NCI-H187 treated with DMSO at 0.1 percent for 48 hours (cell line): ENCODE results near the gene SORD.
A peak's percentile ranks its signal among the peaks of the same experiment; 100 is the strongest.
"Not testable (repeated sequence)": the region's sequence is repeated elsewhere in the genome, so short reads cannot be mapped to it uniquely, and the experiment has no call there.

ENCODE experiments used
- DNase-seq: peaks from one replicate; lab custom pipeline; 2025; lab: John Stamatoyannopoulos, UW

SORD gene

GRCh38 chr15:45024649-45025048 lies 1.7 kb downstream of the SORD start:
- DNase-seq: not testable (repeated sequence)

DNA sequence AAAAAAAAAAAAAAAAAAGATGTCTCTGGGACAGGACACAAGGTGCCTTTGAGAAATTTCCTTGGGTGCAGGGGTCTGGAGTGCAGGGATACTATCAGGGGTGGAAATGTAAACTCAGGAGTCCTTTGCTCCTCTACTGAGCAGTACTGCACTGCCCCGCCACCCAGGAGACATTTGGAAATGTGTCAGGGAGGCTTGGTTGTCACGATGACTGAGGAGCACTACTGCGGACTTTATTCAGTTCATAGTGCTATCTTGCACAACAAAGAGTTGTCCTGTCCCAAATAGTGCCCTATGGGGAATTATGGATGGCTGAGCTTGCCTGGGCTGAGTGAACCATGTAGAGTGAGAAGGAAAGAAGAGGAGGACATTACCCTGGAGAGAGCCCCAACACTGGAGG lies 2.6 kb downstream of the SORD start:
- not testable (repeated sequence) for DNase-seq

GRCh38 chr15:45026651-45027190 lies 3.7 kb downstream of the SORD start:
- DNase-seq: no peak

GRCh38 chr15:45027220-45027619 lies 4.2 kb downstream of the SORD start:
- DNase-seq: no peak

GRCh38 chr15:45030743-45031142 lies 7.7 kb downstream of the SORD start:
- no peak for DNase-seq

DNA sequence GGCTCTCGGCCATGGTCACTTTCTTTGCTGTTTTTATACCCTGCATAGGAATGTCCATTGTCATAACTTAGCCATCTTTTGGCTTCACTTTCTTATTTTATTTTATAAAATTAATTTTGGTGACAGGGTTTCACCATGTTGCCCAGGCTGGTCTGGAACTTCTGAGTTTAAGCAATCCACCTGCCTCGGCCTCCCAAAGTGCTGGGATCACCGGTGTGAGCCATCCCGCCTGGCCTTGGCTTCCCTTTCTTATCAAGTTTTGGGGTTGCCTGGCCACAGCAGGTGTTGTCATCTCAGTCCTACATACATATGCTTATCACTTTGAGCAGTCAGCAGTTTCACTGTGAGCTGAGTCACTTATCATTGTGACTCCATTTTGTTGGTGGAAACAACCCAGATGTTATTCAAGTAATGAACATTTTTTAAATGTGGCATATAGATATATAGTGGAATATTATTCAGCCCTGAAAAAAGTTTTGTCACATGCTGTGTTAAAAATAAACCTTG lies 8.6 kb downstream of the SORD start:
- DNase-seq: not testable (repeated sequence)

GRCh38 chr15:45032501-45032900 lies 9.5 kb downstream of the SORD start:
- DNase-seq: not testable (repeated sequence)

- DNase-seq: not testable (repeated sequence)
Observed at GRCh38 chr15:45034087-45034486, 11.1 kb downstream of the SORD start.

DNA sequence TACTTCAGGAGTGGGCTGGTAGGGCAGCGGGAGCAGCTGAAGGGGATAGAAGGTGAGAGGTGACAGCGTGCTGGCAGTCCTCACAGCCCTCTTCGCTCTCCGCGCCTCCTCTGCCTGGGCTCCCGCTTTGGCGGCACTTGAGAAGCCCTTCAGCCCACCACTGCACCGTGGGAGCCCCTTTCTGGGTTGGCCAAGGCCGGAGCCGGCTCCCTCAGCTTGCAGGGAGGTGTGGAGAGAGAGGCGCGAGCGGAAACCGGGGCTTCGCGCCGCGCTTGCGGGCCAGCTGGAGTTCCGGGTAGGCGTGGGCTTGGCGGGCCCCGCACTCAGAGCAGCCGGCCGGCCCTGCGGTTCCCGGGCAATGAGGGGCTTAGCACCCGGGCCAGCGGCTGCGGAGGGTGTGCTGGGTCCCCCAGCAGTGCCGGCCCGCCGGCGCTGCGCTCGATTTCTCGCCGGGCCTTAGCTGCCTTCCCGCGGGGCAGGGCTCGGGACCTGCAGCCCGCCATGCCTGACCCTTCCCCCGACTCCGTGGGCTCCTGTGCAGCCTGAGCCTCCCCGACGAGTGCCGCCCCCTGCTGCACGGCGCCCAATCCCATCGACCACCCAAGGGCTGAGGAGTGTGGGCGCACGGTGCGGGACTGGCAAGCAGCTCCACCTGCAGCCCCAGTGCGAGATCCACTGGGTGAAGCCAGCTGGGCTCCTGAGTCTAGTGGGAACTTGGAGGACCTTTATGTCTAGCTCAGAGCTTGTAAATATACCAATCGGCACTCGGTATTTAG lies 11.8 kb downstream of the SORD start:
- DNase-seq: not testable (repeated sequence)

- DNase-seq: peak; percentile 42
Observed at GRCh38 chr15:45036812-45037781, 14.1 kb downstream of the SORD start.

GRCh38 chr15:45037936-45038335 lies 14.9 kb downstream of the SORD start:
- no peak for DNase-seq

DNA sequence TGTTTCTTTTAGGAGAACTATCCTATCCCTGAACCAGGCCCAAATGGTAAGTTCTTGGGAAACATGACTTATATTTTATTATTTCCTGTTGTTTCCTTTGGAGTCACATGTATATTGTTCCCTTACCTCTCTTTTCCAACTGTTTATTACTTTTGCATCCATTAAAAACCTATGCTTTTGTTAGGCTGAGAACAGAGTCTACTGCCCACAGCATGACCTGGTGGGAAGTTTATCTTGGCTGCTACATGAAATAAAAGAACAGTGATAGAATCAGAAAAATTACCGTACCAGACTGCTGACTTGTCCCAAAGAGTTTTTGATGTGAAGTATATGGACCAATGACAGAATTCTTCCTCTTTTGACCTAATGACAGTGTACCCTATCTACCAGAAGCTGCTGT lies 17.4 kb downstream of the SORD start:
- not testable (repeated sequence) for DNase-seq

GRCh38 chr15:45041538-45041937 lies 18.5 kb downstream of the SORD start:
- DNase-seq: not testable (repeated sequence)

GRCh38 chr15:45042859-45043258 lies 19.9 kb downstream of the SORD start:
- not testable (repeated sequence) for DNase-seq

DNA sequence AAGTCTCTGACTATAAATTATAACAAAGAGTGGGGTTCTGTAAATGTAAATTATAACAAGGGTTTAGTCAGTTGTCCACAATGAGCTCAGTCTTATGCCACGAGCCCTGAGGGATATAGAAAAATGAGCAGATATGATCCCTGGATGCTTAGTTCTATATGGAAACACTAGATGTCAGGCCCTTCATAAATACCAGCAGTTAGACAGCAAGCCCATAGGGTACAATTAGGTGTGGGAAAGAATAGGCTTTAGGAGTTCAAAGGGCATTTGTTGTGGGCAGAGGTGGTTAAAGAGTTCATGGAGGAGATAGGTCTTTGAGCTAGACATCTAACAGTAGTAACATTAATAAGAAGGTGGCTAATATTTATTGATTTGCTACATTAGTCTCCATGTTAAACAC lies 21.3 kb downstream of the SORD start:
- DNase-seq: not testable (repeated sequence)

DNA sequence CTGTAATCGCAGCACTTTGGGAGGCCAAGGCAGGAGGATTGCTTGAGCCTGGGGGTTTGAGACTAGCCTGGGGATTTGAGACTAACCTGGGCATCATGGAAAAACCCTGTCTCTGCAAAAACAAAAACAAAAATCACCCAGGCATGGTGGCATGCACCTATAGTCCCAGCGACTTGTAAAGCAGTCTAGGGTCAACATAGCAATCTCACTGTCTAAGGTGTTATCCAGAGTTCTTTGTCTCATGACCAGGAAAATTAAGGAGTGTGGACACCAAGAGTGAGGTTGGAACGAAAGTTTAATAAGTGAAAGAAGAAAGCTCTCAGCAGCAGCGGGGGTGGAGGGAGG lies 25.4 kb downstream of the SORD start:
- DNase-seq: not testable (repeated sequence)

DNA sequence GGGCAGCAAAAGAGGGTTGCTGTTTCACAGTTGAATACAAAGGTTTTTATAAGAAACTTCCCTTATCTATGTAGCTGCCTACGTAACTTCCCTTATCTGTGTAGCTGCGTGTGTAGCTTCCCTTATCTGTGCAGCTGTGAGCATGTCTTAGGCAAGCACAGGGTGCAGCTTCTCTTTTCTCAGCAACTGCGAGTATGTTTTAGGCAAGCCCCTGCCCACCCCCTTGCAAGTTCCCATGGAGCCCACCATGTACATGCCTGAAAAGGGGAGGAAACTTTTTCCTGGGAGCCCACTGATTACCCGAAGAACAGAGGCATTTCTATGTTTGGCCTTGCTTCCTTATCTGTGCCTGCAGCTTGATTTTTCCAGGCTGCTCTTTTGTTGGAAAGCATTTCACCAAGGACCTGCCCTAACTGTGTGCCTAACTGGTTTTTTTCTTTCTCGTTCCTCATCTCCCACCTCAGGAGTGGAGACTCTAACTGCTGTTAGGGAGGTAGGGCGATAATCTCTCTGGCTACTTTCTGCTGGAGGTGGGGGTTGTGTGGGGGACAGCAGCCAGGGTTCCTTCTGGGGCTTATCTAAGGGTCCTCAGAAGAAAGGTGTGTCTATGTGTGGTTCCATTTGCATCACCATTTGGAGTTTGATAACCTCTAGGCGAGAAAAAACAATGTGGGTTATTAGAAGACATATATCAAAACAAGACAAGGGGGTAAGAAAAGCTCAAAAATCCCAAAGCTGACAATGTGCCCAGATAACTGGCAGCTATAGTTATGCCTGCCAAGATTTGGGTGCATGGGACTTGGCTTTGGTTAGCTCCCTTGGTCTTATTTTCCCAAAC lies 26.0 kb downstream of the SORD start:
- DNase-seq: no peak

DNA sequence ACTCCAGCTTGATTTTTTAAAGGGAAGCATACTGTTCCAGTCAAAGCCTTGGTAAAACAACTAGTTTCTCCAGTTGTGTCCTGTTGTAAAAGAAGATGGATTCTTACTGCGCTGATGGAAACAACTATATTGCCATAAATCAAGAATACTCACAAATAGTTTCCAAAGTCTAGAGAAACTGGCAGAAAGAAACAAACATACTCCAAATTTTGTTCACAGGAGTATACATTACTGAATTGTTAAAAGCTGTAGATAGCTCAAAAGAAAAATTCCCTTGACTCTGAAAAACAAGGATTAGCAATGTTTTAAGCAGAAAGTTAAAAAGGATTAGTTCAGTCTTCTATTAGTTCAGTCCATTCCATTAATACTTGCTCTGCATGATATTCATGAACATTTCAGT lies 27.6 kb downstream of the SORD start:
- no peak for DNase-seq

DNA sequence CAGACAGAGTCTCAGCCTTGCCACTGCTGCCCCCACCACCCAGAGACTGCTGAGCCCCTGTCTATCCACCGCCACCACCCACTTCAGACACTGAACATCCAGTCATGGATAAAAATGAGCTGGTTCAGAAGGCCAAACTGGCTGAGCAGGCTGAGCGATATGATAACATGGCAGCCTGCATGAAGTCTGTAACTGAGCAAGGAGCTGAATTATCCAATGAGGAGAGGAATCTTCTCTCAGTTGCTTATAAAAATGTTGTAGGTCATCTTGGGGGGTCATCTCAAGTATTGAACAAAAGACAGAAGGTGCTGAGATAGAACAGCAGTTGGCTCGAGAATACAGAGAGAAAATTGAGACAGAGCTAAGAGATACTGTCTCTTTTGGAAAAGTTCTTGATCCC lies 29.7 kb downstream of the SORD start:
- not testable (repeated sequence) for DNase-seq

GRCh38 chr15:45058690-45059675 lies 36.0 kb downstream of the SORD start:
- DNase-seq: not testable (repeated sequence)
